Measurements from ENCODE around the gene CARNS1. TPM values are rescaled to one million over a fixed set of nuclear protein-coding genes. Genes with fewer than 3 reads are reported as not detected.

The CARNS1 gene

Small RNA genes lying within 50 kb of the gene (small RNA-seq; reads per million reads assigned to genes)
- not detected for gene RNU6-1238P (ENCODE audit: insufficient read depth)

All from neuronal stem cell (in vitro differentiated cells).